GM12878 (cell line): Measurements from ENCODE around the gene KIR3DL2.

Experiments used
- RAD21 ChIP-seq: IDR thresholded peaks from 2 replicates; pipeline ENCODE4 v1.6.1; 2011; ENCODE audit warnings: mild to moderate bottlenecking, low read depth, low read length, moderate library complexity; ENCODE audit not compliant: insufficient read depth
- TAF1 ChIP-seq: IDR thresholded peaks from 2 replicates; pipeline ENCODE4 v1.6.1; 2011; ENCODE audit warnings: mild to moderate bottlenecking, low read depth, low read length, borderline replicate concordance

DNA sequence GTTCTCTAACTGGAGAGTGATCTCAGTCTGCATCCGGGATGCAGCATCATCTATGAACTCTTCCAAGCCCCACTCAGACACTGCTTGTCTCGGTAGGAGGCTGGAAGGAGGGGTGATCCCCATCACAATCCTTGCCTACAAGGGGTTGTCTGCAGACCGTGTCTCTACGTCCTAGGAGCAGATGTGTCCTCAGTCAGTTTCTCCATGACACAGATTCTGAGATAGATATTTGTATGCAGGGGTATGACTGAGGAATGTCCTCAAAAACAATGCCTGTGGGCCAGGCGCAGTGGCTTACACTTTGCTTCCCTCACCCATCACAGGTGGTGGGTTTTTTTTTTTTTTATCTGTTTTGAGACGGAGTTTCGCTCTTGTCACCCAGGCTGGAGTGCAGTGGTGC lies 56.6 kb downstream of the KIR3DL2 start:
- TF ChIP-seq RAD21 = no peak
- TF ChIP-seq TAF1 = no peak
